Glutamatergic neuron (in vitro differentiated cells): ENCODE data around the gene MYPOP. TPM values are rescaled to one million over a fixed set of nuclear protein-coding genes. Genes with fewer than 3 reads are reported as not detected.

Experiments
- DNase-seq: peaks from one replicate; pipeline ENCODE4 v3.0.0; 2022
- H3K27ac Mint-ChIP-seq: one replicate; pipeline ENCODE4 v1.8.0; 2020; ENCODE audit warnings: mild to moderate bottlenecking, mixed read lengths, inconsistent platforms; ENCODE audit not compliant: unreplicated experiment
- H3K27me3 Mint-ChIP-seq: one replicate; pipeline ENCODE4 v1.8.0; 2020; ENCODE audit warnings: mild to moderate bottlenecking, moderate library complexity, mixed read lengths, inconsistent platforms; ENCODE audit not compliant: unreplicated experiment
- H3K36me3 Mint-ChIP-seq: one replicate; pipeline ENCODE4 v1.8.0; 2020; ENCODE audit warnings: mild to moderate bottlenecking, mixed read lengths, inconsistent platforms; ENCODE audit not compliant: unreplicated experiment
- H3K4me1 Mint-ChIP-seq: one replicate; pipeline ENCODE4 v1.8.0; 2020; ENCODE audit warnings: mild to moderate bottlenecking, low read depth, mixed read lengths, inconsistent platforms; ENCODE audit not compliant: unreplicated experiment
- H3K4me3 Mint-ChIP-seq: one replicate; pipeline ENCODE4 v1.8.0; 2020; ENCODE audit warnings: mild to moderate bottlenecking, mixed read lengths, inconsistent platforms; ENCODE audit not compliant: unreplicated experiment
- H3K9me3 Mint-ChIP-seq: one replicate; pipeline ENCODE4 v1.8.0; 2020; ENCODE audit warnings: mild to moderate bottlenecking, moderate library complexity, mixed read lengths, inconsistent platforms; ENCODE audit not compliant: unreplicated experiment
- total RNA-seq: library from RNA; stranded (reverse); fragmentation: NEBNext Ultra II Directional; extraction: Animal tissue kit (Norgen Biotek cat#: 25700); gene quantifications from one replicate; pipeline ENCODE4 v1.2.1, GENCODE V29; 2021; ENCODE audit not compliant: unreplicated experiment
- TF ChIP-seq, protein P1 (sequence below): fragments of 200-600 bp; sonication (generic); IDR thresholded peaks from one replicate; pipeline ENCODE4 v1.5.0; 2021; ENCODE audit not compliant: partially characterized antibody, unreplicated experiment

MYPOP gene
- total RNA-seq, 1 donor from 2014 or later = 7.1 TPM

GRCh38 chr19:45864629-45865082 lies 37.8 kb downstream of the MYPOP start:
- no peak for DNase-seq
- peak overlapping the region; percentile 64 for H3K4me3 Mint-ChIP-seq
- H3K4me1 Mint-ChIP-seq = no peaks in the 10 kb centered on the region
- peaks cover 15% of the 10 kb centered on the region for H3K9me3 Mint-ChIP-seq
- H3K27ac Mint-ChIP-seq = no peak overlapping the region
- peaks cover 30% of the 10 kb centered on the region for H3K27me3 Mint-ChIP-seq
- TF ChIP-seq, protein P1, sequence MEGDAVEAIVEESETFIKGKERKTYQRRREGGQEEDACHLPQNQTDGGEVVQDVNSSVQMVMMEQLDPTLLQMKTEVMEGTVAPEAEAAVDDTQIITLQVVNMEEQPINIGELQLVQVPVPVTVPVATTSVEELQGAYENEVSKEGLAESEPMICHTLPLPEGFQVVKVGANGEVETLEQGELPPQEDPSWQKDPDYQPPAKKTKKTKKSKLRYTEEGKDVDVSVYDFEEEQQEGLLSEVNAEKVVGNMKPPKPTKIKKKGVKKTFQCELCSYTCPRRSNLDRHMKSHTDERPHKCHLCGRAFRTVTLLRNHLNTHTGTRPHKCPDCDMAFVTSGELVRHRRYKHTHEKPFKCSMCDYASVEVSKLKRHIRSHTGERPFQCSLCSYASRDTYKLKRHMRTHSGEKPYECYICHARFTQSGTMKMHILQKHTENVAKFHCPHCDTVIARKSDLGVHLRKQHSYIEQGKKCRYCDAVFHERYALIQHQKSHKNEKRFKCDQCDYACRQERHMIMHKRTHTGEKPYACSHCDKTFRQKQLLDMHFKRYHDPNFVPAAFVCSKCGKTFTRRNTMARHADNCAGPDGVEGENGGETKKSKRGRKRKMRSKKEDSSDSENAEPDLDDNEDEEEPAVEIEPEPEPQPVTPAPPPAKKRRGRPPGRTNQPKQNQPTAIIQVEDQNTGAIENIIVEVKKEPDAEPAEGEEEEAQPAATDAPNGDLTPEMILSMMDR = no peak
- H3K36me3 Mint-ChIP-seq = no peaks in the 10 kb centered on the region

- peak; percentile 51 for DNase-seq
- H3K4me1 Mint-ChIP-seq = no peaks in the 10 kb centered on the region
Measured at GRCh38 chr19:45863840-45864628, 38.4 kb downstream of the MYPOP start, which contains the start of gene FOXA3. TSS of gene FOXA3 (plus strand) at chr19:45864326. CDS start at chr19:45864457, 131 bp downstream.

DNA sequence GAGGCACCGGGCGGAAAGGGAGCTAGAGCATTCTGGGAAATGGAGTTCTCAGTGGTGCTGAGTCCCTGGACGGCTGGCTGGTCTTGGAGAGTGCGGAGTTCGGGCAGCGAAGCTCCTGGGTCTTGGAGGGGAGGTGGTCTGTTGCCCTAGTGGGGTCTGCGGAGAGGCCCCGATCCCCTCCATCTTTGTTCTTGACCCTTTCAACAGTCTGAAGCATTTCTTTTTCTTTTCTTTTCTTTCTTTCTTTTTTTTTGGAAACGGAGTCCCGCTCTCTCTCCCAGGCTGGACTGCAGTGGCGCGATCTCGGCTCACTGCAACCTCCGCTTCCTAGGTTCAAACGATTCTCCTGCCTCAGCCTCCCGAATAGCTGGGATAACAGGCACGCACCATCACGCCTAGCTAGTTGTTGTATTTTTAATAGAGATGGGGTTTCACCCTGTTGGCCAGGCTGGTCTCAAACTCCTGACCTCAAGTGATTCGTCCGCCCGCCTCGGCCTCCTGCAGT lies 39.0 kb downstream of the MYPOP start:
- Mint-ChIP-seq H3K27me3 (peaks cover 30% of the 10 kb centered on the region), H3K27ac (peak overlapping the region; percentile 99), H3K9me3 (peaks cover 15% of the 10 kb centered on the region), H3K4me1 (no peaks in the 10 kb centered on the region), H3K36me3 (peaks cover 5% of the 10 kb centered on the region), H3K4me3 (peak overlapping the region; percentile 98)
- TF ChIP-seq, protein P1 = no peak
- no peak for DNase-seq

More at GRCh38 chr19:45863840-45864628, 38.4 kb downstream of the MYPOP start, which contains the start of gene FOXA3:
- Mint-ChIP-seq H3K4me3 (peak within 1 kb of the TSS; percentile 98), H3K27ac (peak within 1 kb of the TSS; percentile 99), H3K36me3 (no peaks in the 10 kb centered on the region), H3K9me3 (peaks cover 15% of the 10 kb centered on the region), H3K27me3 (peaks cover 30% of the 10 kb centered on the region)
- TF ChIP-seq, protein P1 = peak; percentile 71

DNA sequence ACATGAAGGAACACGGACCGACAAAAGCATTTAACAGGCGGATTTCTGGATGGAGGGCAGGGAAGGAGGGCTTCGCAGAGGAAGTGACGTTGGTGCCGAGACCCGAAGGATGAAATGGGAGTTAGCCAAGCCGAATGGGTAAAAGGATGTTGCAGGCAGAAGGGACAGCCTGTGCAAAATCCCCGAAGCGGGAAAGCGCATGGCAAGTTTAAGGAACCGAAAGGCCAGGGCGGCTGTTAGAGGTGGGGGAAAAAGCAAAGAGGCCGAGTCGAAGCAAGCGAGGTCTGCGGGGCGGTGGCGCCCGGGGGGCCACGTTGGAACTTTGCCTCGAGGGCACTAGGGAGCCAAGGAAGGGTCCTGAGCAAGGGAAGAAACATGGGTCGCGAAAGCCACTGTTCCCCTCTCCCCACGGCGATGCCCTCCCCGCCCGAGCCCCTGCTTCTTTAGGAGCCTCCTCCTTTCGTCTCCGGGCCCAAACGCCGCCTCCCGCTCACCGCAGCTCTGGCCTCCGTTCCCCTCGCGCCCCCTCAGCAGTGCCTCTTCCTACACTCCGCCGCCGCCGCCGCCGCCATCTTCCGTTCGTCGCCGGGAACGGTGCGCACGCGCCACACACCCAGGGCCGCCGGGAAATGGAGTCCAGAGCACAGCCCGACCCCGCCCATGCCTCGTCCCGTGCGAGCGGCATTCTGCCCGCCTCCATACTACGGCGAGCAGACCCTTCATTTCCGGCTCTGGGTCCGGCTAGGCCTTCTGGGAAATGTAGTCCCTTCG lies 39.7 kb downstream of the MYPOP start, which contains the start of gene SYMPK:
TSS of gene SYMPK (minus strand) at position 584 of the 771 bp plus-strand sequence. CDS start 8,652 bp downstream, outside the sequence.
- Mint-ChIP-seq H3K36me3 (peaks cover 5% of the 10 kb centered on the region), H3K4me3 (peak within 1 kb of the TSS; percentile 98), H3K9me3 (peaks cover 15% of the 10 kb centered on the region), H3K27ac (peak within 1 kb of the TSS; percentile 99), H3K4me1 (no peaks in the 10 kb centered on the region), H3K27me3 (peaks cover 28% of the 10 kb centered on the region)
- TF ChIP-seq, protein P1 = no peak
- DNase-seq = peak; percentile 99
